Measurements from ENCODE around the gene GABRG3. TPM values are rescaled to one million over a fixed set of nuclear protein-coding genes. Genes with fewer than 3 reads are reported as not detected.

Gene GABRG3
- total RNA-seq, 4 donors from 2014 or later: 0.97 to 3.9 (median 3.6) TPM; not detected in 1

DNA sequence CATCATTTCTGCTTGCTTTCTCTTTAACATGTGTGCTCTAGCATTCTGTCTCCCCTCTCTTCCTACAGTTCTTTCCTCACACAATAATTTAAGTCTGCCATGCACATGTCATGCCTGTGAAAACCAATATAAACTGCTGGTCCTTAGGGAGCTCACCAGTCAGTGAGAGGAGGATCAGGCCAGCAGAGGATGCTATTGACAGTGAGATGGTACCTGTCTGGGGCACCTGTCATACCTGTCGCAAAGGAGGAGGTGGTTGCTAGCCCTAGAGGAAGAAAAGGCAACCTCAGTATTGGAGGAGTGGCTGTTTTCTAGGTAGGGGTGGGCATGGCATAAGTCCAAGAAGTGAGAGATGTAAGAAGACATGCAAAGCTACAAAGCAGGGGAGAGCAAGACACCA lies 194.6 kb downstream of the GABRG3 start:
- no peaks in the 10 kb centered on the region for H3K27me3 ChIP-seq
- DNase-seq (ENCODE audit: low spot score in 2 of 2): no peak
- H3K27ac ChIP-seq: no peak overlapping the region
- no peaks in the 10 kb centered on the region for H3K9me3 ChIP-seq
- no peaks in the 10 kb centered on the region for H3K4me1 ChIP-seq
- no peak for TF ChIP-seq POLR2AphosphoS5 (IDR thresholded peaks at IDR 0.05)
- TF ChIP-seq POLR2A (IDR thresholded peaks at IDR 0.05): no peak
- TF ChIP-seq EP300 (IDR thresholded peaks at IDR 0.05): no peak
- TF ChIP-seq, protein P1, sequence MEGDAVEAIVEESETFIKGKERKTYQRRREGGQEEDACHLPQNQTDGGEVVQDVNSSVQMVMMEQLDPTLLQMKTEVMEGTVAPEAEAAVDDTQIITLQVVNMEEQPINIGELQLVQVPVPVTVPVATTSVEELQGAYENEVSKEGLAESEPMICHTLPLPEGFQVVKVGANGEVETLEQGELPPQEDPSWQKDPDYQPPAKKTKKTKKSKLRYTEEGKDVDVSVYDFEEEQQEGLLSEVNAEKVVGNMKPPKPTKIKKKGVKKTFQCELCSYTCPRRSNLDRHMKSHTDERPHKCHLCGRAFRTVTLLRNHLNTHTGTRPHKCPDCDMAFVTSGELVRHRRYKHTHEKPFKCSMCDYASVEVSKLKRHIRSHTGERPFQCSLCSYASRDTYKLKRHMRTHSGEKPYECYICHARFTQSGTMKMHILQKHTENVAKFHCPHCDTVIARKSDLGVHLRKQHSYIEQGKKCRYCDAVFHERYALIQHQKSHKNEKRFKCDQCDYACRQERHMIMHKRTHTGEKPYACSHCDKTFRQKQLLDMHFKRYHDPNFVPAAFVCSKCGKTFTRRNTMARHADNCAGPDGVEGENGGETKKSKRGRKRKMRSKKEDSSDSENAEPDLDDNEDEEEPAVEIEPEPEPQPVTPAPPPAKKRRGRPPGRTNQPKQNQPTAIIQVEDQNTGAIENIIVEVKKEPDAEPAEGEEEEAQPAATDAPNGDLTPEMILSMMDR (IDR thresholded peaks at IDR 0.05): no peak
- 92% methylated on average over 1 of the region's 1 CpG for WGBS
- H3K4me3 ChIP-seq: no peak overlapping the region
- H3K36me3 ChIP-seq: no peaks in the 10 kb centered on the region

DNA sequence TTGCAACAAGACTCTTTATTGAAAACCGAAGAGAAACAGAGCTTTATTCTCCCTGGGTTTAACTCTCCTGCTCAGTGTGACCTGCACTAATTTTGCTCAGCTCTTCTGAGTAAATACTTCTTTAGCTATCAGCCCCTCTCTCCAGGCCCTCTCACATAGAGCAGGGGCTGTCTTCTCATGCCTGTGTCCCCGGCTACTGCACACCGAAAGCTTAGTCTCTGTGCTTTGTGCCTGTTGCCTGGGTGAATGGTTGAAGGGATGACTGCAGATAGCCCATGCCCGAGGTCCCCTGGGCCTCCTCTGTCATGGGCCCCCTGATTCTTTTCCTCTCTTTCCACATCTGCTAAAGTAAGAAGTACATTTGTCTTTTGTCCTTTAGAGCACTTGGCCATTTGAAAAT lies 195.9 kb downstream of the GABRG3 start:
- Histone ChIP-seq H3K27me3 (no peaks in the 10 kb centered on the region), H3K27ac (no peak overlapping the region), H3K9me3 (no peaks in the 10 kb centered on the region), H3K4me3 (no peak overlapping the region), H3K36me3 (no peaks in the 10 kb centered on the region), H3K4me1 (no peaks in the 10 kb centered on the region)
- no peak for TF ChIP-seq POLR2AphosphoS5 (IDR thresholded peaks at IDR 0.05)
- TF ChIP-seq POLR2A (IDR thresholded peaks at IDR 0.05): no peak
- TF ChIP-seq, protein P1 (IDR thresholded peaks at IDR 0.05): no peak
- no peak for TF ChIP-seq EP300 (IDR thresholded peaks at IDR 0.05)
- 79% methylated on average over 4 of the region's 4 CpGs for WGBS
- DNase-seq (ENCODE audit: low spot score in 2 of 2): no peak

DNA sequence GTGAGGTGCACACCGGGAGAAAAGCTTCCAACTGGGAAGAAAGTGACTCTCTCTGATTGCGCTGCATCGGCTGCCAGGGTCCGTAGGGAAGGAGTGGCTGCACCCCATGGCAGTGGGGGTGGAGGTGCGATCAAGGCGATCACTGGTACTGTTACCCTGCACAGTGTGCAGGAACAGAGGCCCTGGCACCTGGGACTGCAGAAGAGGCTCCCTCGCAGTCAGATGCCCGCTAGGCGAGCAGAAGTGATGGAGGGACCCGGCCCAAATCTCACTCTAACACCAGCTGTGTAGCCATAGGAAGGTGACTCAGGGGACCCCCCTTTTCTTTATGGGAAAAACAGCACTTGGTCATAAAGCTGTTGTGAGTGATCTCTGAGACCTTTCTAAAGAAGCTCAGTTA lies 196.8 kb downstream of the GABRG3 start:
- WGBS: 82% methylated on average over 10 of the region's 10 CpGs
- no peaks in the 10 kb centered on the region for H3K9me3 ChIP-seq
- H3K4me3 ChIP-seq: no peak overlapping the region
- TF ChIP-seq, protein P1 (IDR thresholded peaks at IDR 0.05): no peak
- TF ChIP-seq EP300 (IDR thresholded peaks at IDR 0.05) (no peak), POLR2A (IDR thresholded peaks at IDR 0.05) (no peak), POLR2AphosphoS5 (IDR thresholded peaks at IDR 0.05) (no peak)
- DNase-seq (ENCODE audit: low spot score in 2 of 2): no peak
- H3K27me3 ChIP-seq: no peaks in the 10 kb centered on the region
- H3K36me3 ChIP-seq: no peaks in the 10 kb centered on the region
- no peak overlapping the region for H3K27ac ChIP-seq
- no peaks in the 10 kb centered on the region for H3K4me1 ChIP-seq

DNA sequence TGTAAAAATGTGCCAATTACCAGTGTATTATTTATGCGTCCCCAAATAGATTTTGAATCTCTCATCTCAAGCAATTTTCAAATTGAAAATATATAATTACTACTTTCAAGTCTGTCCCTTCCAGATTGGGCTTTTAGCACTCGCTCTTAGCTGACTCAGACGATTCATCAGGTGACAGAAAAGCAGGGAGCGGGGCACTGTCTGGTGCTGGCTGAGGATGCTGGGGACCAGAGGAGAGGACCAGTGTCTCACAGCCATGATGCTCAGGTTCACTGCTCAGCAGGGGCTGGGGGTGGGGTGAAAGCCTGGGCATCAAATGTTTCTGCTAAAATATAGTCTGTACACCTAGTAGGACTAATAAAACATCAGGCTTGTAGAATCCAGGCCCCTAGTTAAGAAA lies 199.9 kb downstream of the GABRG3 start:
- H3K36me3 ChIP-seq: no peaks in the 10 kb centered on the region
- no peak for DNase-seq (ENCODE audit: low spot score in 2 of 2)
- no peaks in the 10 kb centered on the region for H3K27me3 ChIP-seq
- TF ChIP-seq, protein P1 (IDR thresholded peaks at IDR 0.05): no peak
- no peak for TF ChIP-seq EP300 (IDR thresholded peaks at IDR 0.05)
- TF ChIP-seq POLR2A (IDR thresholded peaks at IDR 0.05): no peak
- TF ChIP-seq POLR2AphosphoS5 (IDR thresholded peaks at IDR 0.05): no peak
- 79% methylated on average over 4 of the region's 4 CpGs for WGBS
- no peak overlapping the region for H3K4me3 ChIP-seq
- no peaks in the 10 kb centered on the region for H3K4me1 ChIP-seq
- no peak overlapping the region for H3K27ac ChIP-seq
- H3K9me3 ChIP-seq: peaks cover 6% of the 10 kb centered on the region

DNA sequence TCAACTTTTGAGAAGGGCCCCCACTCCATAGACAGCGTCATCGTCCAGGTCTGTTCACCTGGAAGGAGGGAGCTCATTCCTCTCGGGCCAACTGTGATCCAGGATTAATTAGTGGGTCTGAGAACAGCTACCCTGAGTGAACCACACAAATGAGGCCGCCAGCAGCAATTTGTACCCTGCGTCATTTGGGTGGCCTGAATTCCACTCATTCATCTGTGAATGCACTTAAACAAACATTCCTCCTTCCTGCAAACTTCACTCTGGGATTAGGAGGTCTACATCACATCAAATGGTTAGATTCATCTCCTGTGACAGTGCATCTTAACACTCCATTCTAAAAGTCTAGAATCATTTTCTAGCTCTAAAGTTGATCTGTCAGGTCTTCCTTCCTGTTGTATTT lies 201.8 kb downstream of the GABRG3 start:
- Histone ChIP-seq H3K9me3 (peaks cover 17% of the 10 kb centered on the region), H3K36me3 (no peaks in the 10 kb centered on the region), H3K4me3 (no peak overlapping the region), H3K4me1 (no peaks in the 10 kb centered on the region), H3K27me3 (no peaks in the 10 kb centered on the region), H3K27ac (no peak overlapping the region)
- TF ChIP-seq POLR2A (IDR thresholded peaks at IDR 0.05) (no peak), EP300 (IDR thresholded peaks at IDR 0.05) (no peak), POLR2AphosphoS5 (IDR thresholded peaks at IDR 0.05) (no peak)
- TF ChIP-seq, protein P1 (IDR thresholded peaks at IDR 0.05): no peak
- 80% methylated on average over 5 of the region's 5 CpGs for WGBS
- DNase-seq (ENCODE audit: low spot score in 2 of 2): no peak
